Measurements from ENCODE around the gene LZTS2. TPM values are rescaled to one million over a fixed set of nuclear protein-coding genes. Genes with fewer than 3 reads are reported as not detected.
A peak's percentile ranks its signal among the peaks of the same experiment; 100 is the strongest.

Gene LZTS2
- total RNA-seq, 1 experiment from 2014 or later, result 69.1 TPM

DNA sequence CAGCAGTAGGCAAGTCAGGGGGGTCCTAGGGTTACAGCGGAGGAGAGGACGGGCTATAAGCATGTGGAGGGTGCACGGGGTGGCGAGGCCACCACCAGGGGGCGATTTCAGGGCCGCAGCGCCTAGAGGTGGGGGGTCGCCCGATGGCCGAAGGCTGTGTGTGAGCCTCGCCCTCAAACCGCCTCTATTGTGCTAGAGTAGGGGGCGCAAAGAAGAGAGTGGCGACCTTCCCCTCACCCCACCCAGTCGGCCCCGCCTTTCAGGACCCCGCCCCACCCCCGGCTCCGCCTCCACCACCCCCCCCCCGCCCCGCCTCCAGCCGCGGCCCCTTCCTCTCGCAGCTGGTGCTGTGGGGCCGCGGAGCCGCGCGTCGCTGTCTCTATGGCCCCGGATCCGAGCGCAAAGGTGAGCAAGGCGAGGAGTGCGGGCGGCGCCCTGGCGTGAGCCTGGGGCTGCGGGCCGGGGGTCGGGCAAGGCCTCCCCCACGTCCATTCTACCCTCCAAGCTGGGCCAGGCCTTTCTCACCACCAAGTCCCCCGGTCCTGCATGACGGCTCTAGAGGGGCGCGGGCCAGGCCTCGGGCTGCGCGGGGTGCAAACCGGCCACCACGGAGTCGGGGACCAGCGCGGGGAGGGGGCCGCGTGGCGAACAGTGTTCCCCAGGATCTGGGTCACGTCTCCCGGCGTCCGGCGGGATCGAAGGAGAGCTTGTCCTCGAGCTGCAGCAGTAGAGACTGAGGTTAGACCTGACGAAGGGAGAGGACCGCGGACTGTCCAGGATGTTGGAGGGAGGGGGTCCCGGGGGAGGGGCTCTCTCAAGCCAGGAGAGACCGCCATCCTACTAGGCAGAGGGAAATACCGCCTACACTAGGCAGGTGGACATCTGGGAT, 30.2 kb upstream of the LZTS2 start, which contains the start of gene SEMA4G:
Gene SEMA4G (plus strand): TSS at position 318 of the 889 bp plus-strand sequence. CDS start 3,409 bp downstream, outside the sequence.
- Histone ChIP-seq H4K8ac (replicated peaks; ENCODE audit: insufficient read length, low read depth, low read length) (no peak within 1 kb of the TSS), H3K18ac (ENCODE audit: insufficient read length, low read depth, low read length) (no peak within 1 kb of the TSS), H3K27ac (ENCODE audit: insufficient read length, low read depth, low read length) (no peak within 1 kb of the TSS), H4K91ac (ENCODE audit: insufficient read length, low read depth, low read length) (no peak within 1 kb of the TSS), H3K79me1 (ENCODE audit: insufficient read depth, low read depth, low read length, poor library complexity, severe bottlenecking) (no peaks in the 10 kb centered on the region), H3K56ac (ENCODE audit: insufficient read length, low read depth, low read length) (no peak within 1 kb of the TSS), H3K79me2 (ENCODE audit: insufficient read depth, low read length) (no peaks in the 10 kb centered on the region), H3K23ac (ENCODE audit: insufficient read length, low read depth, low read length) (no peak within 1 kb of the TSS), H4K20me1 (ENCODE audit: control insufficient read depth, insufficient read depth, insufficient read length) (no peaks in the 10 kb centered on the region), H3K4ac (ENCODE audit: low read depth, low read length) (no peak within 1 kb of the TSS), H3T11ph (ENCODE audit: low read length) (no peak within 1 kb of the TSS), H3K9ac (ENCODE audit: extremely low read depth, insufficient read length, low read length) (no peak within 1 kb of the TSS), H2AK5ac (ENCODE audit: insufficient read length, low read length) (no peak within 1 kb of the TSS), H3K27me3 (ENCODE audit: insufficient read depth, low read length) (no peaks in the 10 kb centered on the region), H3K14ac (ENCODE audit: insufficient read depth, low read length) (peak within 1 kb of the TSS; percentile 26; the same call in 1 of the 2 replicates), H2BK15ac (ENCODE audit: low read depth, low read length) (no peak within 1 kb of the TSS), H2BK12ac (ENCODE audit: insufficient read length, low read depth, low read length) (no peak within 1 kb of the TSS), H3K9me3 (ENCODE audit: control insufficient read depth, low read depth, low read length) (no peaks in the 10 kb centered on the region), H2BK20ac (ENCODE audit: low read depth, low read length, poor library complexity, severe bottlenecking) (no peak within 1 kb of the TSS), H2BK5ac (ENCODE audit: insufficient read length, low read length) (no peak within 1 kb of the TSS), H2BK120ac (ENCODE audit: low read depth, low read length, poor library complexity, severe bottlenecking) (no peak within 1 kb of the TSS), H2AFZ (ENCODE audit: low read length) (no peak within 1 kb of the TSS), H3K4me2 (ENCODE audit: insufficient read depth, insufficient read length, low read length) (peak within 1 kb of the TSS; percentile 95), H3K23me2 (ENCODE audit: insufficient read length, low read depth, low read length, poor library complexity, severe bottlenecking) (peaks cover 12% of the 10 kb centered on the region), H3K4me1 (ENCODE audit: insufficient read depth, low read length) (no peaks in the 10 kb centered on the region), H4K5ac (ENCODE audit: insufficient read length, low read depth, low read length) (no peak within 1 kb of the TSS)
- TF ChIP-seq, protein P1, sequence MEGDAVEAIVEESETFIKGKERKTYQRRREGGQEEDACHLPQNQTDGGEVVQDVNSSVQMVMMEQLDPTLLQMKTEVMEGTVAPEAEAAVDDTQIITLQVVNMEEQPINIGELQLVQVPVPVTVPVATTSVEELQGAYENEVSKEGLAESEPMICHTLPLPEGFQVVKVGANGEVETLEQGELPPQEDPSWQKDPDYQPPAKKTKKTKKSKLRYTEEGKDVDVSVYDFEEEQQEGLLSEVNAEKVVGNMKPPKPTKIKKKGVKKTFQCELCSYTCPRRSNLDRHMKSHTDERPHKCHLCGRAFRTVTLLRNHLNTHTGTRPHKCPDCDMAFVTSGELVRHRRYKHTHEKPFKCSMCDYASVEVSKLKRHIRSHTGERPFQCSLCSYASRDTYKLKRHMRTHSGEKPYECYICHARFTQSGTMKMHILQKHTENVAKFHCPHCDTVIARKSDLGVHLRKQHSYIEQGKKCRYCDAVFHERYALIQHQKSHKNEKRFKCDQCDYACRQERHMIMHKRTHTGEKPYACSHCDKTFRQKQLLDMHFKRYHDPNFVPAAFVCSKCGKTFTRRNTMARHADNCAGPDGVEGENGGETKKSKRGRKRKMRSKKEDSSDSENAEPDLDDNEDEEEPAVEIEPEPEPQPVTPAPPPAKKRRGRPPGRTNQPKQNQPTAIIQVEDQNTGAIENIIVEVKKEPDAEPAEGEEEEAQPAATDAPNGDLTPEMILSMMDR (conservative IDR thresholded peaks at IDR 0.05), result peak; percentile 84
- Mint-ChIP-seq H3K4me3 (peak within 1 kb of the TSS; percentile 66 to 84), H3K9me3 (no peaks in the 10 kb centered on the region; a peak in 1 of 5 replicates), H3K4me1 (peaks cover 32 to 34% of the 10 kb centered on the region in 2 experiments), H3K27me3 (ENCODE audit: low read depth) (peaks cover 7% of the 10 kb centered on the region), H3K36me3 (ENCODE audit: insufficient read depth in 1 of 3, low read depth in 3 of 3) (peaks cover 0 to 2% (median 0%) of the 10 kb centered on the region in 3 experiments; a peak in 2 of 7 replicates), H3K27ac (no peak within 1 kb of the TSS)
- WGBS (ENCODE audit: extremely low coverage, insufficient read length, low lambda C conversion rate), result no CpG with 5 or more reads among the region's 70 CpGs
- peak; percentile 84 for DNase-seq
